Hypothalamus (tissue), 51 donors: ENCODE data around the gene OSBPL2.

Source experiments
- DNase-seq, 51 donors: peaks; one replicate each; lab custom pipeline; 2025; lab: John Stamatoyannopoulos, UW

OSBPL2 gene

DNA sequence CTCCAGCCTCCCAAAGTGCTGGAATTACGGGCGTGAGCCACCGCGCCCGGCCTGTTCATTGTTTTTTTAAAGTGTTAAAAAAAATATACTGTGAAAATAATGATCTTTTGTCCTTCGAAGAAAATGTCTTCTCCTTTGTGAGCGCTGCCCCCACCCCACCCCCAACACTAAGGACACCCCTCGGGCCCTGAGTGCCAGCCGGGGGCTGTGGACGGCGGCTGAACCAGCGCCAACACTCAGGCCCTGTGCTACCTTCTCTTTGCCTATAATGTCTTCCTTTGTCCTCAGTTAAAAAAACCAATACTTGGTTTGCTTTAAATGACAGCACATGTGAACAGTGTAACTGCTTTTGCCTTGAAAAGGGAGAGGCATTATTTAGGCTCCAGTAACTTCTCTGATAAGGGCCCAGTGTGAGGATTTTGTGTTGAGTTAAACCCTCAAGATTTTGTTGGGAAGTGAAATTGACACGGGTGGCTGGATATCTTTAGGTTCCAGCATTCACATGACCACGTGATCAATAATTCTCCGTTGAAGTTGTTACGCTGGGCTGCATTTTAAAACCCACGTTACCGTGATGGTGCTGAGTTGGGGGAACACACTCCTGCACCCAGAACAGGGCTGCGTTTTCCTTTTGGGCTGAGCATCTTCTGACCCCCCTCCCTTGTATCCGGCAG, 54.9 kb downstream of the OSBPL2 start:
- no peak for DNase-seq

DNA sequence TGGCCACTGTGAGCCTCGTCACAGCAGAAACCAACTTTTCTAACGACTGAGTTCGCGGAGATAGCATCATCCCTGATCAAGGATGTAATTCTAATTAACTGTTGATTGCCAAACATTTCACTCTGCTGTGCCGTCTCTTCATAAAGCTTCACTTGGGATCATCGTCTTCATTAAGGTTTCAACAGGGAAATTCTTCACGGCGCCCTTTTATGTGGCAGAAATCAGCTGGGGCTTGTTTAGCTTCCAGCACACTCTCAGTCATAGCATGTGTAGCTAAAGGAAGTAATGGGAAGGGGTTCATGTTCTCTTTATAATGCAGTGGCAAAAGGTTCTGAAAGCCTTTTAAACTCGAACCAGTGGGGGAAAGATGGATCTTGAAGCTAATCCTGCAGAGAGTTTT, 55.6 kb downstream of the OSBPL2 start:
- DNase-seq = no peak

DNA sequence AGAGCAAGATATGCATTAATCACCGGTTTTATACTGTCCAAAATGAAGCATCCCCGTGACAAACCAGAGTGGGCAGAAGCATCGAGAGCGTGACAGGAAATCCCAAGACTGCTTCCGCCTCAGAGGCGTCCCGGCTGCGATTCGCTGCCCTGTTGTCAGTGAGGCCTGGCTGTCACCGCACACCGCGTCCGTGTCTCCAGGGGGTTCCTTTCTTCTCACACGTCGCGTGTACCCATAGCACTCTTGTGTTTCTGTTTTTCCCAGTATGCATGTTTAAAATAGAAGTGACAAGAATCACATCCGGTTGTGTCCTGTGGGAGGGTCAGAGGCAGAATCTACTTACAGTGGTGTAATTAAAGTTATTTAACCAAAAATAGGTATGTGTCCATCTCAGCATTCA, 56.2 kb downstream of the OSBPL2 start:
- no peak for DNase-seq

DNA sequence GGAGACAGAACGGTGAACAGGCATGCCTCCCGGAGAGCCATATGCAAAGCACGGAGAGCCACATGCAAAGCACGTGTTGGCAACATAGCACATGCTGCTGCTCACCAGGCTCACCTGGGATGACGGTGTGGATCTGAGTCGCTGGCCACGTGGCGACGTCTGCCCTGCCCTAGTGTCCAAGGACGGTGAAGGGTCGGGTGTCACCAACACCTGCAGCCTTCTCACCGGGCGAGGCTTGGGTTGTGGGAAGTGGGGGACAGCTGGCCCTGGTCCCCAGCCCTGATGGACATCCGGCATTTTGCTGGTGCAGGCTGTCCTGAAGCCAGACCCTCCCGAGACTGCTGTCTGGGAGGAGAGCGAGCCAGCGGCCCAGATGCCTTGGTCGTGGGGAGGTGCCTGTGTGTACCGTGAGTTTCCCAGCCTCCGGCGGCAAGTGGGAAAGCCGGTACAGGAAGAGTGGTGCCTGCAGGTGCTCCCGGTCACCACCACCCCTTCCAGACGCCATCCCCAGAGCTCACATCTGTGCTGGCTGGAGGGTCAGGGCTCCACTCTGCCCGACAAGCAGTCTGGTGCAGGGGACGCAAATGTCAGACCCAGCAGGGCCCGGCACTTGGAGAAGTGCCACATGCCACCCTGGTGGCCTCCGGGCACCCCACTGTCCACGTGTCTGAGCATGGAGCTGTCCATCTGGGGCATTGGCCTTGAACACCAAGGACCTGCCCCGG, 58.6 kb downstream of the OSBPL2 start:
- DNase-seq = no peak

DNA sequence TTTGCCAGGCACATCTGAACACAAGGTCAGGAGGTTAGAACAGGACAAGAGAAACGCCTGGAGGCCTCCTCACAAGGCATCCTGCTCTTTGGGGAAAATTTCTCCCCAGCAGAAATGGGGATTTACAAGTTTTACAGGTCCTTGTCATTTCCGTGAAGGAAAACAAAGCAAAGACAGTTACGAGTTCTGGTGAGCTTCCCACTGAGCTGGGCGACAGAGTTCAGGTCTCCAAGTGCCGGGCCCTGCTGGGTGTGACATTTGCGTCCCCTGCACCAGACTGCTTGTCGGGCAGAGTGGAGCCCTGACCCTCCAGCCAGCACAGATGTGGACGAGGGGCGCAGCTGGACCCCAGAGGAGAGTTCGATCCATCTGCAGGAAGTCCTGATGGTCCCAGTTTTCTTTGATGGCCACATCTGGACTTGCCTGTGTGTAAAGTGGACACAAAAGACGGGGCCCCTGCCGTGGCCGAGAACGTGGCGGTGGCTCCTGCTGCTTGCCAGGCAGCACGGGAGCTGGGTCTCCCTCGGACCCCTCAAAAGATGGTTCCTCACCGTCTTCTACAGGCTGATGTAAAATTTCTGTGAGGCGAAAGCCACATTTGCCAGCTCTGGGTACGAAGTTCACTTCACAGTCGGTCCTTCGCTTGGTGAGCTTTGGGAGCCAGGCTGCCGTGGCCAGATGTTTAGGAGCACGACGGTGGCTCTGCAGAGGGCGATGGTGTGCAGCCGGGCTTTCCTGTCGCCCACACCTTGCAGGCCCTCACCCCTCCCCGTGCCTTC, 59.3 kb downstream of the OSBPL2 start:
- DNase-seq = no peak

DNA sequence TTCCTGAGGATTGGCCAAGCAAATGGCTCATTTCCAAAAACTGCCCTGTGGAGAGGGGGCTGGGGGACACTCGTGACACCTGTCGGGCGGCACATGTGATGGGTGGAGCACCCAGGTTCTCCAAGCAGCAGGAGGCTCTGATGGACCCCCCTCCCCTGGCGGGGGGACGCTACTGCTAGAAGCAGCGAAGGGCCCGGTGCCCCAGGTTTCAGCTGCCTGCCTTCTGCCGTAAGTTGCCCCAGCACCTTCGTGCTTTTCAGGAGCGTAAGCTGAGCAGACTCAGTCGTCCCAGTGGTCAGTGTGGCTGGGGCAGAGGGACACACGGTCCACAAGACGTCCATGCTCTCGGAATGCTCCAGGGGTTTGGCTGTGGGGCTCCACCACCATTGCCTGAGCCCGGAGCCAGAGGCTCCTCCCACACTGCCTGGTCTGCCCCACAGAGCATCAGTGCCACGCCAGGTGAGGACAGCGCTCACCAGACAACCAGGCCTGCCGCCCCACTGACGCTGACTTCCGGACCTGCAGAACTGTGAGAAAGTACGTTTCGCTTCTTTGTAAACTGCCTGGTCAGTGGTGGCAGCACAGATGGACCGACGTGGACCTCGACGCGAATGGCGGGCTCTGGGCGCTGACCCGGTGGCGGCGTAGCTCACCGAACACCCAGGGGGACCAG, 60.4 kb downstream of the OSBPL2 start:
- no peak for DNase-seq

DNA sequence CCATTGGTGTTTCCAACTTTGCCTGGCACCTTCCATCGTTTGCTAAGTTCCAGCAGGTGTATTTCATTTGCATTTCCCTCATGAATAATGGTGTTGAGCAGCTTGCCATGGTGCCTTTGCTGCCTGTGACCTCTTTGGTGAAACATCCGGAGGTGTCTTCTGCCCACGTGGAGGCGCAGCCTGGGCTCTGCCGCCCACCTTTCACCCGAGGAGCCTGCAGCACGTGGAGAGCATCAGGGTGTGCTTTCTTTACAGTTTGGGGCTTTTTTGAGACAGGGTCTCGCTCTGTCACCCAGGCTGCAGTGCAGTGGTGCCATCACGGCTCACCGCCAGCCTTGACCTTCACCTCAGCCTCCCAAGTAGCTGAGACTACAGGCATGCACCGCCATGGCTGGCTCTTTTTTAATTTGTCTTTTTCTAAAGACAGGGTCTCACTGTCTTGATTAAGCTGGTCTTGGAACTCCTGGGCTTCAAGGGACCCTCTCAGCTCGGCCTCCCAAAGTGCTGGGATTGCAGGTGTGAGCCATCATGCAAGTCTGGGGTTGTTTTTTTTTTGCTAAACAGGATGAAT, 61.4 kb downstream of the OSBPL2 start:
- no peak for DNase-seq

DNA sequence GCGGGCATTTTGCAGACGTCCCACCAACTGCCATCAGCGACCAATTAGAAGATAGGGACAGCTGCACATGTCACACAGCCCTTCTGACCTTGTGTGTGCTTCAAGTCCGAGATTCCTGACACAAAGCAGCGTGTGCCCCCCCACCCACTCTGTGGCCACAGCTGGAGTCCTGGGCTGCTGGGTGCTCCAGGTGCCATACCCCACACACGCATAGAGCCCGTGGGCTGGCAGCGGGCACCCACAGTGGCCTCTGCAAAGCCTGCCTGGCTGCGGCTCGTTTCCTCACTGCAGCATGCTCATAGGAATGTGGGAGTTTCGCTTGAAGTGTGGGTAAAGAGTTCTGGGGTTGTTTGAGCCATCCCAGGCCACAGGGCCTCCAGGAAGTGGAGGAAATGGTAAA, 62.0 kb downstream of the OSBPL2 start:
- no peak for DNase-seq

DNA sequence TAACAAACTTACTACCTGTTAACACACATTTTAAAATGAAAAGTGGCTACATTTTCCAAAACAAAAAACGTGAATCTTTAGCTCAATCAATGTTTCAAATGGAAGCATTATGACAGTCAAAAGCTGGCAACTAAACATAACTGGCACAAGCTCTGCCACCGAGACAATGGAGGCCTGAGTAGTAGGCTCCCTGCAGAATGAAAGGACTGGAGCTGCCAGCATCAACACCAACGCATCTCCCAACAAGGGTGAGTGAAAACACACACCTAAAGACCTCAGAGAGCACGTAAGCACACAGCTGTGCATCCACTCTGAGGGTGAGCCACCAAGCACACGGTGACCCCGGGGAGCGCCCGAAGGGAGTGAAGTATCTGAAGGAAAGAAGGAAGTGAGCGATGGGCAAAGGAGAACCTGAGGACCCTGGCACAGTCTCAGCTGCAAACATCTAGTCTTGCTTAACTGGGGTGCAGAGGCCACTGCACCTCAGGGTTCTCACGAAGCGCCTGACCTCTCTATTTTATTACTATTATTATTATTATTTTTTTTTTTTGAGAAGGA, 62.9 kb downstream of the OSBPL2 start:
- peak in 3 of 51 donors; percentile 8 to 19 (median 13) for DNase-seq

DNA sequence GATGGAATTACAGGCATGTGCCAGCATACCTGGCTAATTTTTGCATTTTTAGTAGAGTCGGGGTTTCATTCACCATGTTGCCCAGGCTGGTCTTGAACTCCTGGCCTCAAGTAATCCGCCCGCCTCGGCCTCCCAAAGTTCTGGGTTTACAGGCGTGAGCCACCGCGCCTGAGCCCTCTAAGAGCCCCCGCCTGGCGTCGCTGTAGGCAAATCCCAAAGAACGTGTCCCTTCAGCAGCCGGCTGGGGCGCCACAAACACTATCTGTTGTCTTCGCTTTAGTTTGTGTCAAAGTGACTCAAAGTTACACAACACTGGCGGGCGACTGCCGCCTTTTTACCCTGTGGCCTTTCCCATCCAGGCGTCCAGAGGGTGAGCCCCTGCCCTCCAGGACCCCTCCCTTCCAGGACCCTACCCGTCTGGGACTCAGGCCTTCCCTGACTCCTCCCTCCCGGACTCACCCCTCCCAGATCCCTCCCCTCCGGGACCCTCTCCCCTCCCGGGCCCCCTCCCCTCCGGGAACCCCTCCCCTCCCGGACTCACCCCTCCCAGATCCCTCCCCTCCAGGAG, 63.5 kb downstream of the OSBPL2 start:
- peak; percentile 27 to 88 (median 71) for DNase-seq

DNA sequence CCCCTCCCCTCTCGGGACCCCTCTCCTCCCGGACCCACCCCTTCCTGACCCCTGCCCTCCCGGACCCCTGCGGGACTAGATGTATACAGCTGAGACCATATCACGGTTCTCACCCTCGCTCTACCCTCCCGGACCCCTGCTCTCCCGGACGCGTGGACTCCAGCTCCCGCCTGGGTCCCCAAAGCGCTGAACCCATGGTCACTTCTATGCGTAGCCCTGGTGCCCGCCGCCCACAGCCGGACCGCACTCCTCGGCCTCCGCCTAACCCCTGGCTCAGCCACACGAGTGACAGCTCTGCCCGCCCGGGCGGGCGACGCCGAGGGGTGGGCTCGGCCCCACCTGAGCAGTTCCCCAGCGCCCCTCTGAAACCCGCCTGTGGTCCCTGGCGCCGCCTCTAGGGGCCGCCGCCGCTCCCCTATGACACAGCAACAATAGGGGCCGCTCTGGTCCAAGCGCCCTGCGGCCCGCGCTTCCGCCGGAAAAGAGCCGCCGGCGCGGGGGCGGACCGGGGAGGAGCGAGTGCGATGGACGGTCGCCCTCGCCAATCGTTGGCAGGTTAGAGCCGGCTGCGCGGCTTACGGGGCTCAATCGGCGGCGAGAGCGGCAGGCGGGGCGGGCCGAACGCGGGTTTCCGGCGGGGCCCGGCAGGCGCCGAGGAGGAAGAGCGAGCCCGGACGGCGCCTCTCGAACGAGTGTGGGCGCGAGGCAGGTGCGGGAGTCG, 64.2 kb downstream of the OSBPL2 start, which contains the start of gene ADRM1:
ADRM1 (plus strand) TSS at position 657 of the 721 bp plus-strand sequence. CDS start 572 bp downstream, outside the sequence.
- peak; percentile 55 to 98 (median 92) for DNase-seq

DNA sequence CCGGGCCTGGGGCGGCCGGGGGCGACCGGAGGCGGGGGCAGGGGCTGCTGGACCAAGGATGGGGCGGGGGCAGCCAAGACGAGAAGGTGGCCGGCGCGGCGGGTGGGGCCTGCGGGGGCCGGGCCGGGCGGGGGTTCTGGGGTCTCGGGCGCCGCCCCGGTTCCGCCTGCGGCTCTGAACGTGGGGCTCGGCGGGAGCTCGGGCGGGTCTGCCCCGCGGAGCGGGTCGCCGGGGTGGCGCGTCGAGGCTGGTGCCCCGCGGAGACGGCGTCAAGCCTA, 64.7 kb downstream of the OSBPL2 start:
- DNase-seq = no peak

DNA sequence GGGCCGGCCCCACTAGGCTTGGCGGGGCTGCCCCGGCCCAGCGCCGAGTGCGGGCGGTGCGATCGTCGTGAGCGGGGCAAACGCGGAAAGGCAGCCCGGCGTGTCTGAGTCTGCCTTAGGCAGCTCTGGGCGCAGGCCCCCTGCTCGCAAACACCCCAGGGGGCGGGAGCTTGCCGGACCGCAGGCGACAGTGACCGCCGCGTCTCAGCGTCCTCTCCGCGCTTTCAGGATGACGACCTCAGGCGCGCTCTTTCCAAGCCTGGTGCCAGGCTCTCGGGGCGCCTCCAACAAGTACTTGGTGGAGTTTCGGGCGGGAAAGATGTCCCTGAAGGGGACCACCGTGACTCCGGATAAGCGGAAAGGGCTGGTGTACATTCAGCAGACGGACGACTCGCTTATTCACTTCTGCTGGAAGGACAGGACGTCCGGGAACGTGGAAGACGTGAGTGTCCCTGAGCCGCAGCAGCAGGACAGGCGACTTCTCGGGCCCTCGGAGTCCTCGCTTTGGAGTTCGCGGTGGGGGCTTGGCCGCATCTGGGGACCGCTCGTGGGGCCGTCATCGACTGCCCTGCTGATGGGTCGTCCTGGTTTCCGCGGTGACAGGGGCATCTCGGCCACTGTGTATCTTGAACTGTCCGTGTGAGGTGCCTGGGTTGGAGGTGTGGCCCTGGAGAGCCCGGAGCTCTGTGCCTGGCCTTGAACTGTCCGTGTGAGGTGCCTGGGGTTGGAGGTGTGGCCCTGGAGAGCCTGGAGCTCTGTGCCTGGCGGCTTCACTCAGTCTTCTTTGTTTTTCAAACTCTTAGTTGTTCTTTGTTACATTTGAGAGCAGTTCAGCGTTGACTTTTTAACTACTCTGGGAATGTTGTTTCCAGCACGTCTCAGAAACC, 65.3 kb downstream of the OSBPL2 start:
- DNase-seq = no peak

DNA sequence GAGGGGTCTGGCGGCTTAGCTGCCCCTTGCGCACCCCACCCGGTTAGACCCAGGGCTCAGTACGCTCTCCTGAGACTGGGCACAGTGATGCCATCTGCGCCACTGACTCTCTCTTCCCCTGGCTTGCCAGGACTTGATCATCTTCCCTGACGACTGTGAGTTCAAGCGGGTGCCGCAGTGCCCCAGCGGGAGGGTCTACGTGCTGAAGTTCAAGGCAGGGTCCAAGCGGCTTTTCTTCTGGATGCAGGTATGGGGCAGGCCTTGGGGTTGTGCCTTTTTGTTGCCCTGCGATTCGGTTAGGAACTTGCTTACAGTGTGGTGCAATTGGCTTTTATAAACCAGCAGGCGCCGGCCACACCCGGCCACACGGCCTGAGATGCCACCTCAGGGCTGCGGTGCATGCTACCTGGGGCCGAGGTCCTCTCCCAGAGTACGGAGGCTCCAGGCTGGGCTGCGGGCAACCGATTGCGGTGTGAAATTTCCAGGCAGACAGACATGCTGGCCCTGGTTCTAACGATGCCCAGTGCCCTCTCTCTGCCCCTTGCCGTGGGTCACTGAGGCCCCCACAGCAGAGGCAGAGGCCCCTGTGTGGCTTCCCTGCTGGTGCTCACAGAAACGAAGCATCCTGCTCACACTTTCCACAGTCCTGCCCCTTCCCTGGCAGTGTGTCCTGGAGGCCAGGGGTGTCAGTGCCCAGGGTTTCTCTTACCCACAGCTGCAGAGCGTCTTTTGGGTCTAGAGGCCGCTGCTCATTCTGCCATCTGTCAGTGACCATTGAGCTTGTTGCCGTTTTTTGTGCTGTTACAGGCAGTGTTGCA, 66.2 kb downstream of the OSBPL2 start:
- no peak for DNase-seq

DNA sequence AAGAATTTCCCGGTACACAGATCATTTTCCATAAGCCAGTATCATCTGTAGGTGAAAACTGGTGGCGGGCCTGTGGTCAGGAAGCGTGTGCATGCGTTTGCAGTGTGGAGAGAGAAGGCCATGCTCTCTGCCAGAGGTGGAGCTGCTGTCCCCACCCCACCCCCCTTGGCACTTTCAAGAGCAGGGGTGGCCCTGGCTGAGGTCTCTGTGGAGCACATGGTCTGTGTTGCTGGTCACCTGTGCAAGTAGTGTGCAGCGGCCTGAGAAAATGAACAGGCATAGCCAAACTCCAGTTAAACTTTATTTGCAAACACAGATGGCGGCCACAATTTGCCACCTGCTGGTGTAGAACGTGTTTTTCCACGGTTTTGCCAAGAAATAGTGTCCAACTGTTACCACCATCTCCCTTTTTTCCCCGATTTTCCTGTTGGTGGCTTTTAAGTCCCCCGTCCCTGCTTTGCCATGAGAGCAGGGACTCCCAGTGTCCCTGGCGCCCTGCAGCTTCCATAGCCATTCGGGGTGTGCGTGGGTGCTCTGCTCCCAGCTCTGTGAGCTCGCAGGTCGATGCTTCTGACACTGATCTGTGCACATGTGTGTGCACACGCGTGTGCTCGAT, 66.9 kb downstream of the OSBPL2 start:
- no peak for DNase-seq

DNA sequence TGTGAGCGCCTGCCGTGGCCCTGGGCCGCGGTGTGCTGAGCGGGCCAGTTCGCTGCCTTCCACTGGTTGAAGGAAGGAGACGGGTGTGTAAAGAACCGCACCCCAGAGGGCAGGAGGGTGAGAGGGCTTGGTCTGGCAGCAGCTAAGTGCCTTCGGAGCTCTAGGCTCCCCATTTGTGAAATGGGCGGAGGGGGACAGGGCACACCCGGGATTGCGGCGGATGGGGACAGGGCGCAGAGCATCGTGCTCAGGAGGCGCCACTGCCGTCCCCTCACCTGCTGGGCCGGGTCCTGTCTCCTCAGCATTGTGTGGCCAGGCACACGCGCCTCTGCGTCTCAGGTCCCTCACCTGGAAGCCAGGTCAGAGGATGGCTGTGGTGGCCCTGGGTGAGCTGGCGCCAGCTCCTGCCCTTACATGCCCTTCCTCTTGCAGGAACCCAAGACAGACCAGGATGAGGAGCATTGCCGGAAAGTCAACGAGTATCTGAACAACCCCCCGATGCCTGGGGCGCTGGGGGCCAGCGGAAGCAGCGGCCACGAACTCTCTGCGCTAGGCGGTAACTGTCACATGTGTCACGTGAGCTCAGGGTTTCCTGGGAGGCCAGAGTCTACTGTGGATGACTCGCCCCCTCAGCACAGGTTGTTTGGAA, 67.6 kb downstream of the OSBPL2 start:
- DNase-seq = no peak
